H1 (cell line): ENCODE measurements around the gene SMIM24. TPM values are rescaled to one million over a fixed set of nuclear protein-coding genes. Genes with fewer than 3 reads are reported as not detected.

Experiments
- CTCF ChIA-PET: fragments of 300-600 bp; sonication (Branson Sonifier 250); formaldehyde crosslinking; loops from one replicate; lab custom pipeline; 2021; ENCODE audit not compliant: partially characterized antibody; lab: Charles Lee
- POLR2A ChIA-PET: fragments of 300-600 bp; sonication (Branson Sonifier 250); formaldehyde crosslinking; loops from one replicate; lab custom pipeline; 2021; ENCODE audit warnings: inconsistent platforms; ENCODE audit not compliant: partially characterized antibody; lab: Charles Lee
- DNase-seq, 2 experiments: peaks; one replicate each; pipeline versions ENCODE4 v3.0.0 to v3.0.0-alpha.2; 2010 to 2022; ENCODE audit warnings: low spot score in 2 of 2, low read depth in 1 of 2, mixed read lengths in 1 of 2
- FAIRE-seq: peaks from 2 replicates; lab custom pipeline; 2011; peaks lifted over from hg19 to GRCh38; lab: Jason Lieb, UNC
- H2AFZ ChIP-seq: 2 replicates; pipeline ENCODE4 v1.8.1; 2012; ENCODE audit warnings: low read length, inconsistent platforms
- H2AK5ac ChIP-seq: 2 replicates; pipeline ENCODE4 v1.6.1; 2013; ENCODE audit warnings: low read depth, low read length
- H2BK120ac ChIP-seq: replicated peaks from 2 replicates; pipeline ENCODE3; 2013; ENCODE audit warnings: low read depth, low read length, inconsistent platforms
- H2BK12ac ChIP-seq: 2 replicates; pipeline ENCODE4 v1.6.1; 2013; ENCODE audit warnings: low read depth, low read length
- H2BK15ac ChIP-seq: 2 replicates; pipeline ENCODE4 v1.6.1; 2013; ENCODE audit warnings: low read length
- H2BK20ac ChIP-seq: 2 replicates; pipeline ENCODE4 v1.6.1; 2013; ENCODE audit warnings: low read length
- H2BK5ac ChIP-seq: 2 replicates; pipeline ENCODE4 v1.6.1; 2013; ENCODE audit warnings: low read depth, low read length
- H3K14ac ChIP-seq: 2 replicates; pipeline ENCODE4 v1.6.1; 2013; ENCODE audit warnings: inconsistent platforms; ENCODE audit not compliant: insufficient read length
- H3K18ac ChIP-seq: 2 replicates; pipeline ENCODE4 v1.6.1; 2013; ENCODE audit warnings: low read length; ENCODE audit errors: extremely low read depth
- H3K23ac ChIP-seq: 2 replicates; pipeline ENCODE4 v1.6.1; 2013; ENCODE audit warnings: inconsistent platforms; ENCODE audit not compliant: insufficient read length
- H3K23me2 ChIP-seq: 2 replicates; pipeline ENCODE4 v1.6.1; 2013; ENCODE audit warnings: low read depth, low read length
- H3K27ac ChIP-seq: 2 replicates; pipeline ENCODE4 v1.6.1; 2011; ENCODE audit warnings: low read depth, low read length, inconsistent platforms
- H3K27me3 ChIP-seq, 4 experiments: replicated peaks in 1 of 4; 1 replicate in 1 of 4; 2 replicates in 3 of 4; pipeline versions ENCODE4 v1.6.1 to v1.8.1; 2011 to 2013; ENCODE audit warnings: low read length in 3 of 4, mild to moderate bottlenecking in 3 of 4, inconsistent platforms in 2 of 4, mixed read lengths in 2 of 4, moderate library complexity in 1 of 4; ENCODE audit not compliant: control insufficient read depth in 3 of 4, insufficient read depth in 3 of 4; ENCODE audit errors: extremely low read depth in 1 of 4
- H3K36me3 ChIP-seq, 4 experiments: 2 replicates each; pipeline versions ENCODE4 v1.6.1 to v1.8.1; 2011 to 2013; ENCODE audit warnings: mild to moderate bottlenecking in 4 of 4, low read length in 3 of 4, moderate library complexity in 2 of 4, control low read depth in 1 of 4, inconsistent platforms in 1 of 4; ENCODE audit not compliant: insufficient read depth in 4 of 4, control insufficient read depth in 2 of 4
- H3K4ac ChIP-seq: replicated peaks from 2 replicates; pipeline ENCODE3; 2013; ENCODE audit warnings: low read length, low read depth, mixed read lengths, inconsistent platforms; ENCODE audit not compliant: insufficient read length
- H3K4me1 ChIP-seq, 4 experiments: replicated peaks in 1 of 4; 1 replicate in 1 of 4; 2 replicates in 3 of 4; pipeline versions ENCODE4 v1.6.1 to v1.8.1; 2011 to 2013; ENCODE audit warnings: low read length in 3 of 4, inconsistent platforms in 2 of 4, mixed read lengths in 1 of 4; ENCODE audit not compliant: insufficient read depth in 4 of 4, control insufficient read depth in 3 of 4
- H3K4me2 ChIP-seq, 2 experiments: 2 replicates each; pipeline versions ENCODE4 v1.6.1 to v1.8.1; 2011 to 2013; ENCODE audit warnings: low read depth in 2 of 2, low read length in 2 of 2, control low read depth in 1 of 2, inconsistent platforms in 1 of 2, mild to moderate bottlenecking in 1 of 2; ENCODE audit not compliant: insufficient read depth in 1 of 2
- H3K4me3 ChIP-seq, 4 experiments: fragments of 200-600, 300-600 bp in 1 of 4; sonication (generic), shearing (Covaris generic), sonication (Bioruptor Twin) in 1 of 4; 2 replicates each; pipeline versions ENCODE4 v1.5.1 to v1.8.1; 2011 to 2016; ENCODE audit warnings: low read length in 4 of 4, low read depth in 3 of 4, control low read depth in 2 of 4, inconsistent platforms in 2 of 4, mild to moderate bottlenecking in 2 of 4, mixed read lengths in 1 of 4, moderate library complexity in 1 of 4; ENCODE audit not compliant: insufficient read depth in 2 of 4; ENCODE audit errors: extremely low read depth in 1 of 4
- H3K56ac ChIP-seq: replicated peaks from 2 replicates; pipeline ENCODE3; 2013; ENCODE audit warnings: low read depth, mild to moderate bottlenecking, mixed read lengths, low read length, inconsistent platforms; ENCODE audit not compliant: insufficient read length
- H3K79me1 ChIP-seq: 2 replicates; pipeline ENCODE4 v1.6.1; 2013; ENCODE audit warnings: low read depth, low read length, control low read depth
- H3K79me2 ChIP-seq, 2 experiments: 2 replicates each; pipeline versions ENCODE4 v1.6.1 to v1.8.1; 2012 to 2013; ENCODE audit warnings: low read length in 2 of 2, mild to moderate bottlenecking in 2 of 2, inconsistent platforms in 1 of 2; ENCODE audit not compliant: insufficient read depth in 2 of 2, control insufficient read depth in 1 of 2
- H3K9ac ChIP-seq, 4 experiments: replicated peaks in 1 of 4; 1 replicate in 1 of 4; 2 replicates in 3 of 4; pipeline versions ENCODE4 v1.6.1 to v1.8.1; 2011 to 2013; ENCODE audit warnings: low read depth in 3 of 4, low read length in 3 of 4, control low read depth in 2 of 4, mild to moderate bottlenecking in 2 of 4, moderate library complexity in 2 of 4, inconsistent platforms in 1 of 4; ENCODE audit errors: extremely low read depth in 1 of 4
- H3K9me3 ChIP-seq, 2 experiments: 2 replicates each; pipeline versions ENCODE4 v1.6.1 to v1.8.1; 2012 to 2013; ENCODE audit warnings: mild to moderate bottlenecking in 2 of 2, moderate library complexity in 2 of 2, control low read depth in 1 of 2, inconsistent platforms in 1 of 2, low read depth in 1 of 2, low read length in 1 of 2, mixed read lengths in 1 of 2; ENCODE audit not compliant: insufficient read depth in 2 of 2
- H4K20me1 ChIP-seq, 2 experiments: replicated peaks in 1 of 2; 2 replicates each; pipeline versions ENCODE3 to v1.8.1; 2011 to 2013; ENCODE audit warnings: inconsistent platforms in 2 of 2, low read length in 2 of 2, mild to moderate bottlenecking in 1 of 2; ENCODE audit not compliant: insufficient read depth in 2 of 2, control insufficient read depth in 1 of 2
- H4K5ac ChIP-seq: 2 replicates; pipeline ENCODE4 v1.6.1; 2013; ENCODE audit warnings: low read length, low read depth, mixed read lengths, inconsistent platforms; ENCODE audit not compliant: insufficient read length
- H4K8ac ChIP-seq: 2 replicates; pipeline ENCODE4 v1.8.0; 2013; ENCODE audit warnings: mild to moderate bottlenecking, moderate library complexity, low read length, inconsistent platforms; ENCODE audit not compliant: insufficient read depth; ENCODE audit errors: extremely low read depth
- H4K91ac ChIP-seq: replicated peaks from 2 replicates; pipeline ENCODE3; 2013; ENCODE audit warnings: low read length, mixed read lengths, inconsistent platforms; ENCODE audit not compliant: insufficient read length
- EZH2 ChIP-seq: fragments of 200-600 bp; sonication (generic); IDR thresholded peaks from 2 replicates; pipeline ENCODE4 v1.7.1; 2012; ENCODE audit warnings: low read depth, mild to moderate bottlenecking, moderate library complexity, low read length, inconsistent platforms; ENCODE audit not compliant: severe bottlenecking
- FOSL1 ChIP-seq: IDR thresholded peaks from 2 replicates; pipeline ENCODE4 v1.6.1; 2011; ENCODE audit warnings: mild to moderate bottlenecking, low read depth, low read length, moderate library complexity; ENCODE audit not compliant: insufficient read depth
- HDAC2 ChIP-seq, 2 experiments: fragments of 300-600 bp in 1 of 2; sonication (generic) in 1 of 2; IDR thresholded peaks; 2 replicates each; pipeline ENCODE4 v1.6.1; 2011 to 2012; ENCODE audit warnings: low read depth in 2 of 2, low read length in 2 of 2, mild to moderate bottlenecking in 2 of 2, moderate library complexity in 2 of 2, borderline replicate concordance in 1 of 2, inconsistent platforms in 1 of 2
- HDAC6 ChIP-seq: IDR thresholded peaks from one replicate; pipeline ENCODE4 v1.7.1; 2012; ENCODE audit warnings: low read depth, mild to moderate bottlenecking, inconsistent platforms, low read length, moderate library complexity
- MAFK ChIP-seq: IDR thresholded peaks from 2 replicates; pipeline ENCODE4 v1.6.1; 2012; ENCODE audit warnings: low read depth, mild to moderate bottlenecking, improper control_type of control experiment, low read length
- POLR2AphosphoS5 ChIP-seq: IDR thresholded peaks from 2 replicates; pipeline ENCODE4 v1.6.1; 2011; ENCODE audit warnings: low read depth, low read length
- RBBP5 ChIP-seq: IDR thresholded peaks from 2 replicates; pipeline ENCODE4 v1.7.1; 2012; ENCODE audit warnings: low read depth, mild to moderate bottlenecking, inconsistent platforms, low read length, moderate library complexity, borderline replicate concordance
- SIN3A ChIP-seq, 2 experiments: IDR thresholded peaks in 1 of 2; conservative IDR thresholded peaks in 1 of 2; 2 replicates each; pipeline ENCODE4 v1.6.1; 2011 to 2012; ENCODE audit warnings: low read length in 2 of 2, improper control_type of control experiment in 1 of 2, low read depth in 1 of 2, mild to moderate bottlenecking in 1 of 2
- WGBS, 2 experiments: shearing (Covaris generic) in 1 of 2; methylation state at CpG; one replicate each; pipeline versions ENCODE4 v1.1.6 to v1.1.7; 2013 to 2015; ENCODE audit warnings: low lambda C conversion rate in 2 of 2, mixed read lengths in 2 of 2, inconsistent platforms in 1 of 2, low coverage in 1 of 2, missing lambda C conversion rate in 1 of 2; ENCODE audit not compliant: insufficient replicate concordance in 2 of 2, insufficient coverage in 1 of 2, insufficient read length in 1 of 2; ENCODE audit errors: extremely low coverage in 1 of 2, missing lambda C conversion rate in 1 of 2; 5-methylcytosine and 5-hydroxymethylcytosine counted together
- polyA plus RNA-seq, 7 experiments: library from polyadenylated mRNA; depleted of rRNA in 3 of 7; stranded (reverse) in 5 of 7; unstranded in 2 of 7; fragments of >200 nt in 5 of 7; fragments of 200-250 nt in 2 of 7; gene quantifications; 1 replicate in 5 of 7; 2 replicates in 1 of 7; 4 replicates in 1 of 7; pipeline versions ENCODE4 v1.2.1 to v1.2.3, GENCODE V29; 2011 to 2013; ENCODE audit warnings: missing spikeins in 2 of 7, mixed read lengths in 2 of 7
- total RNA-seq: library from RNA; stranded (reverse); fragmentation: NEBNext Ultra II Directional; extraction: Animal tissue kit (Norgen Biotek cat#: 25700); gene quantifications from 2 replicates; pipeline ENCODE4 v1.2.1, GENCODE V29; 2021
- TF ChIP-seq, protein P1 (sequence below), 3 experiments: IDR thresholded peaks; 1 replicate in 2 of 3; 2 replicates in 1 of 3; pipeline versions ENCODE4 v1.5.1 to v1.6.1; 2011; ENCODE audit warnings: low read length in 3 of 3, mild to moderate bottlenecking in 3 of 3, inconsistent platforms in 2 of 3, low read depth in 1 of 3, moderate library complexity in 1 of 3; ENCODE audit not compliant: insufficient read depth in 1 of 3; ENCODE audit errors: control extremely low read depth in 1 of 3

SMIM24 gene
- total and polyA plus RNA-seq, 2 of the 8 experiments (the other 6 are each of a cell fraction or from before 2014, with no cell fraction given), result 3.8 to 4.5 TPM

DNA sequence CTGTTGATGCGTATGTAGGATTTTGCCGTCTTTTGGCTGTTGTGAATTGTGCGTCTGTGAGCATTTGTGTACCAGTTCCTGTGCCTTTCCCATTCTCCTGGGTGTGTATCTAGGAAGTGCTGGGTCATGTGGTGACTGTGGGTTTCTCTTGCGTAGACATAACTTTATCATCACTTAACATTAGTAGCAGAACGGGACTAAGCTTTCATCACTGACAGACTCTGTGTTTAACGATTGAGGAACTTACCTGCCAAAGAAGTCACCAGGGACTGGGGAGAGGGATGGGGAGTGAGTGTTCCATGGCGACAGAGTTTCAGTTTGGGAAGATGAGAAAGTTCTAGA, 40.8 kb upstream of the SMIM24 start:
- Histone ChIP-seq H4K20me1 (peaks cover 0 to 14% of the 10 kb centered on the region in 2 experiments), H3K9me3 (no peaks in the 10 kb centered on the region), H3K4me1 (peaks cover 0 to 29% (median 20%) of the 10 kb centered on the region in 4 experiments; a peak in 6 of 7 replicates), H2BK120ac (no peak overlapping the region), H3K18ac (no peak overlapping the region), H2AFZ (no peak overlapping the region), H3K27me3 (no peaks in the 10 kb centered on the region), H3K23me2 (no peaks in the 10 kb centered on the region), H3K79me1 (peaks cover 5% of the 10 kb centered on the region; the same call in 1 of the 2 replicates), H3K4me3 (no peak overlapping the region), H3K9ac (no peak overlapping the region), H2BK12ac (peak overlapping the region; percentile 77; the same call in 1 of the 2 replicates), H3K4ac (no peak overlapping the region), H3K79me2 (peaks cover 0 to 43% of the 10 kb centered on the region in 2 experiments; a peak in 3 of 4 replicates), H2BK5ac (peak overlapping the region; percentile 47; the same call in 1 of the 2 replicates), H4K8ac (no peak overlapping the region), H3K23ac (no peak overlapping the region), H2BK20ac (no peak overlapping the region), H3K4me2 (no peak overlapping the region), H4K5ac (no peak overlapping the region), H3K14ac (no peak overlapping the region), H2AK5ac (no peak overlapping the region; the same call in 1 of the 2 replicates), H3K36me3 (peaks cover 0 to under 1% (median 0%) of the 10 kb centered on the region in 4 experiments; a peak in 1 of 8 replicates), H2BK15ac (no peak overlapping the region), H4K91ac (no peak overlapping the region), H3K56ac (no peak overlapping the region), H3K27ac (no peak overlapping the region)
- POLR2A ChIA-PET, result interaction anchor here (1.4 to 1.5 kb wide), 2 partner anchors 8 to 11 kb away, joined by 4 to 7 read pairs; no protein-coding TSS in a partner anchor
- WGBS, 2 experiments, result 96% methylated on average over 7 of the region's 7 CpGs; no CpG with 5 or more reads in 1 of the 2 experiments
- CTCF ChIA-PET, result interaction anchor here (0.6 to 4.7 kb wide), 7 partner anchors 8 to 129 kb away, joined by 3 to 15 read pairs (median 3); no protein-coding TSS in a partner anchor
- DNase-seq (no peak), FAIRE-seq (no peak)
- no peak for TF ChIP-seq MAFK
- TF ChIP-seq POLR2AphosphoS5, result no peak
- TF ChIP-seq SIN3A (conservative IDR thresholded peaks at IDR 0.05 in 1 of 2, IDR thresholded peaks at IDR 0.05 in 1 of 2; ENCODE audit: low read depth in 1 of 2, low read length in 2 of 2), result no peak
- TF ChIP-seq, protein P1, sequence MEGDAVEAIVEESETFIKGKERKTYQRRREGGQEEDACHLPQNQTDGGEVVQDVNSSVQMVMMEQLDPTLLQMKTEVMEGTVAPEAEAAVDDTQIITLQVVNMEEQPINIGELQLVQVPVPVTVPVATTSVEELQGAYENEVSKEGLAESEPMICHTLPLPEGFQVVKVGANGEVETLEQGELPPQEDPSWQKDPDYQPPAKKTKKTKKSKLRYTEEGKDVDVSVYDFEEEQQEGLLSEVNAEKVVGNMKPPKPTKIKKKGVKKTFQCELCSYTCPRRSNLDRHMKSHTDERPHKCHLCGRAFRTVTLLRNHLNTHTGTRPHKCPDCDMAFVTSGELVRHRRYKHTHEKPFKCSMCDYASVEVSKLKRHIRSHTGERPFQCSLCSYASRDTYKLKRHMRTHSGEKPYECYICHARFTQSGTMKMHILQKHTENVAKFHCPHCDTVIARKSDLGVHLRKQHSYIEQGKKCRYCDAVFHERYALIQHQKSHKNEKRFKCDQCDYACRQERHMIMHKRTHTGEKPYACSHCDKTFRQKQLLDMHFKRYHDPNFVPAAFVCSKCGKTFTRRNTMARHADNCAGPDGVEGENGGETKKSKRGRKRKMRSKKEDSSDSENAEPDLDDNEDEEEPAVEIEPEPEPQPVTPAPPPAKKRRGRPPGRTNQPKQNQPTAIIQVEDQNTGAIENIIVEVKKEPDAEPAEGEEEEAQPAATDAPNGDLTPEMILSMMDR (IDR thresholded peaks at IDR 0.05; ENCODE audit: control extremely low read depth in 1 of 3, insufficient read depth in 1 of 3, low read depth in 1 of 3, low read length in 3 of 3), result no peak
- TF ChIP-seq EZH2, result no peak
- no peak for TF ChIP-seq FOSL1
- TF ChIP-seq RBBP5, result no peak
- no peak for TF ChIP-seq HDAC6
- no peak for TF ChIP-seq HDAC2 (IDR thresholded peaks at IDR 0.05; ENCODE audit: borderline replicate concordance in 1 of 2, low read depth in 2 of 2, low read length in 2 of 2)
